MCF 10A (cell line): ENCODE results near the gene LPP. TPM values are rescaled to one million over a fixed set of nuclear protein-coding genes. Genes with fewer than 3 reads are reported as not detected.

ENCODE experiments used
- BruUV-seq: library from RNA; stranded (reverse); fragments of 400-500 nt; replicated peaks from 2 replicates; lab custom pipeline; 2021; lab: Mats Ljungman, UMichigan
- CTCF ChIA-PET: fragments of 300-600 bp; sonication (Branson Sonifier 250); formaldehyde crosslinking; extraction: SDS; loops from one replicate; lab custom pipeline; 2021; ENCODE audit warnings: antibody characterized with exemption, inconsistent platforms; lab: Yijun Ruan, JAX
- POLR2A ChIA-PET: fragments of 300-600, 350-650 bp; sonication (Branson Sonifier 250); formaldehyde crosslinking; extraction: SDS; loops from one replicate; lab custom pipeline; 2020; ENCODE audit warnings: antibody characterized with exemption, inconsistent platforms; lab: Yijun Ruan, JAX
- DNase-seq: peaks from one replicate; pipeline ENCODE4 v3.0.0-alpha.2; 2018; ENCODE audit not compliant: unreplicated experiment
- H3K27ac Mint-ChIP-seq: one replicate; pipeline ENCODE4 v1.8.0; 2022; ENCODE audit warnings: mild to moderate bottlenecking, low read depth, mixed read lengths; ENCODE audit not compliant: unreplicated experiment
- H3K27me3 Mint-ChIP-seq: one replicate; pipeline ENCODE4 v1.8.0; 2022; ENCODE audit warnings: mixed read lengths; ENCODE audit not compliant: insufficient read depth, unreplicated experiment
- H3K36me3 Mint-ChIP-seq: one replicate; pipeline ENCODE4 v1.8.0; 2022; ENCODE audit warnings: mild to moderate bottlenecking, moderate library complexity, mixed read lengths; ENCODE audit not compliant: insufficient read depth, unreplicated experiment
- H3K4me1 Mint-ChIP-seq: one replicate; pipeline ENCODE4 v1.8.0; 2022; ENCODE audit warnings: mixed read lengths; ENCODE audit not compliant: insufficient read depth, unreplicated experiment
- H3K4me3 Mint-ChIP-seq: one replicate; pipeline ENCODE4 v1.8.0; 2022; ENCODE audit warnings: mild to moderate bottlenecking, moderate library complexity, mixed read lengths; ENCODE audit not compliant: unreplicated experiment
- H3K9me3 Mint-ChIP-seq: one replicate; pipeline ENCODE4 v1.8.0; 2022; ENCODE audit warnings: mixed read lengths; ENCODE audit not compliant: unreplicated experiment
- CTCF ChIP-seq: fragments of 200-600 bp; IDR thresholded peaks from one replicate; pipeline ENCODE4 v1.8.0; 2022; ENCODE audit warnings: antibody characterized with exemption, mild to moderate bottlenecking; ENCODE audit not compliant: unreplicated experiment
- intact Hi-C: fragments of 100-400 bp; cut with micrococcal nuclease; formaldehyde crosslinking; loops from 2 replicates; pipeline ENCODE4 v1.14.1; 2022
- total RNA-seq: library from RNA; stranded (reverse); gene quantifications from 2 replicates; pipeline ENCODE4 v1.2.3, GENCODE V29; 2022

The LPP gene
- total RNA-seq, 1 experiment from 2014 or later: 117 TPM

- TF ChIP-seq CTCF: no peak
- H3K36me3 Mint-ChIP-seq: no peaks in the 10 kb centered on the region
- CTCF ChIA-PET: interaction anchor here (0.9 to 1.0 kb wide), 2 partner anchors 96 to 227 kb away, joined by 3 read pairs; no protein-coding TSS in a partner anchor
- BruUV-seq: no TSS peak
- POLR2A ChIA-PET: interaction anchor here (0.6 kb wide), 1 partner anchor 1071 kb away, joined by 4 read pairs; no protein-coding TSS in a partner anchor
- H3K27ac Mint-ChIP-seq: no peak overlapping the region
- H3K9me3 Mint-ChIP-seq: no peaks in the 10 kb centered on the region
- DNase-seq: no peak
- no peak overlapping the region for H3K4me3 Mint-ChIP-seq
- H3K4me1 Mint-ChIP-seq: no peaks in the 10 kb centered on the region
- intact Hi-C loops: no loop called here
- H3K27me3 Mint-ChIP-seq: no peaks in the 10 kb centered on the region
Measured at GRCh38 chr3:188759336-188760005, 605.5 kb downstream of the LPP start.

DNA sequence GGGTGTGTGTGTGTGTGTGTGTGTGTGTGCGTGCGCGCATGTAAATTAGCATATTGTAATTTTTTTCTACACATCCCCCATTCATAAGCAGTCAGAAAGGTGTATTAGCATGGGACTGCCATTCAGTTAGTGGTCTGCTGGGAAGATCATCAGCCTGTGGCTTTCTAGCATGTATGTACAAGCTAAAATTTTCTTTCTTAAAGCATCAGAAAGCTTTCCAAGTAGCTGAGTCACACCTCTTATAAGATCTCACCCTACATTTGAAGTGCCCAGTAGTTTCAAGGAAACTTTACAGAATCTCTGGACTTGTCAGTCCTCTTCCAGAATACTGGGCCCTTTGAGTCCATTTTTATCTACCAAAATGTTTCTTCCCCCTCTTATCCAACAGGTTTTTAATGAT is 606.5 kb downstream of the LPP start:
- Mint-ChIP-seq H3K27ac (no peak overlapping the region), H3K27me3 (no peaks in the 10 kb centered on the region), H3K36me3 (no peaks in the 10 kb centered on the region), H3K4me1 (peaks cover 4% of the 10 kb centered on the region), H3K9me3 (no peaks in the 10 kb centered on the region), H3K4me3 (no peak overlapping the region)
- TSS peak; percentile 13 for BruUV-seq
- CTCF ChIA-PET: interaction anchor here (0.6 to 0.7 kb wide), 2 partner anchors 16 to 87 kb away, joined by 3 read pairs; no protein-coding TSS in a partner anchor
- peak; percentile 47 for DNase-seq
- POLR2A ChIA-PET: interaction anchor here (0.6 to 1.8 kb wide), 8 partner anchors 19 to 1443 kb away, joined by 3 to 6 read pairs (median 4); no protein-coding TSS in a partner anchor
- intact Hi-C loops: no loop called here
- no peak for TF ChIP-seq CTCF

DNA sequence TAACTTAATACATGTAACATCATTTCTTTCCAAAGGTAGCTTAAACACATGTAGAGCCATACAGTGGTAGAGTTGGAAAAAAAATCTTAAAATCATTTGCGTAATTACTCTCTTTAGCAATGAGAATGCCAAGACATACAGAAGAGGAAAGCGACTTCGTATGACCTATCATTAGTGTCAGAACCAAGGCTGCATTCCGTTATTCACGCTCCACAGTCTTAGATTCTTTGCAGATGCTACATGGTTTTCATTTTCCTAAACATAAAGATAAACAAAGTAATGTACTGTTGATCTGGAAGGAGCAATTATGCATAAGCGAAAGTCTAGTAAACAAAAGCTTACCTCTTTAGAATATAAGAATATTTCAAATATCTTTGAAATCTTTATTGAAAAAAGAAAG is 607.5 kb downstream of the LPP start:
- no TSS peak for BruUV-seq
- no peak for TF ChIP-seq CTCF
- H3K36me3 Mint-ChIP-seq: no peaks in the 10 kb centered on the region
- no peak overlapping the region for H3K4me3 Mint-ChIP-seq
- DNase-seq: no peak
- intact Hi-C loops: no loop called here
- H3K4me1 Mint-ChIP-seq: peaks cover 4% of the 10 kb centered on the region
- CTCF ChIA-PET: interaction anchor here (1.1 to 1.4 kb wide), 3 partner anchors 9 to 74 kb away, joined by 3 to 4 read pairs (median 3); no protein-coding TSS in a partner anchor
- H3K27ac Mint-ChIP-seq: no peak overlapping the region
- no peaks in the 10 kb centered on the region for H3K9me3 Mint-ChIP-seq
- no peaks in the 10 kb centered on the region for H3K27me3 Mint-ChIP-seq
- POLR2A ChIA-PET: interaction anchor here (1.0 to 1.8 kb wide), 3 partner anchors 18 to 94 kb away, joined by 5 to 6 read pairs (median 6); no protein-coding TSS in a partner anchor

DNA sequence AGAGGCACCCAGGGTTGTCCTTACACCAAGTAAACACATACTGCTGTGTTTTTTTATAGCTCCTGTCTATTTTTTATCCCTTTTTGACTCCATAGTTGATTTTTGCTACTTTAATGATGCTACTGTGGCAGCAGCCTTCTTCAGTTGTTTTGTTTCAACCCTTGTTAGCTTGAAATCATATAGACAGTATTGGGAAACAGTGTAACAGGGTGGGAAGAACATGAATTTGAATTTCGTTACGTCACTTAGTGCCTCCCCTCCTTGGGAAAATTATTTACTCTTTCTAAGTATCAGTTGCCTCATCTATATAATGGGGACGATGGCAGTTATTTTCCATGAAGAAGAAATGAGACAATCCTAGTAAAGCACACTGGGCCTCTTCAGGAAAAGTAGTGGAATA is 608.0 kb downstream of the LPP start:
- no peak for TF ChIP-seq CTCF
- POLR2A ChIA-PET: interaction anchor here (1.8 kb wide), 1 partner anchor 18 kb away, joined by 6 read pairs; no protein-coding TSS in a partner anchor
- Mint-ChIP-seq H3K4me3 (no peak overlapping the region), H3K9me3 (no peaks in the 10 kb centered on the region), H3K27ac (no peak overlapping the region), H3K4me1 (peaks cover 4% of the 10 kb centered on the region), H3K27me3 (no peaks in the 10 kb centered on the region), H3K36me3 (no peaks in the 10 kb centered on the region)
- BruUV-seq: no TSS peak
- CTCF ChIA-PET: interaction anchor here (1.1 to 1.4 kb wide), 3 partner anchors 9 to 75 kb away, joined by 3 to 4 read pairs (median 3); no protein-coding TSS in a partner anchor
- no peak for DNase-seq
- intact Hi-C loops: no loop called here
